Fibroblast of lung (primary cell): Measurements from ENCODE around the gene CTSW. TPM values are rescaled to one million over a fixed set of nuclear protein-coding genes. Genes with fewer than 3 reads are reported as not detected.

ENCODE experiments used
- DNase-seq, 2 donors: peaks; one replicate each; pipeline versions ENCODE4 v3.0.0 to v3.0.0-alpha.2; 2010; ENCODE audit warnings: low read depth in 2 of 2
- H2AFZ ChIP-seq: 2 replicates; pipeline ENCODE4 v1.5.1; 2012; ENCODE audit warnings: low read length, control low read depth, inconsistent platforms
- H3K27ac ChIP-seq: 2 replicates; pipeline ENCODE4 v1.5.1; 2011; ENCODE audit warnings: low read length, control low read depth; ENCODE audit not compliant: insufficient read depth
- H3K27me3 ChIP-seq: 2 replicates; pipeline ENCODE4 v1.5.1; 2011; ENCODE audit warnings: mild to moderate bottlenecking, low read length; ENCODE audit not compliant: control insufficient read depth, insufficient read depth
- H3K36me3 ChIP-seq: 2 replicates; pipeline ENCODE4 v1.5.1; 2011; ENCODE audit warnings: low read length; ENCODE audit not compliant: control insufficient read depth, insufficient read depth
- H3K4me1 ChIP-seq: 2 replicates; pipeline ENCODE4 v1.5.1; 2011; ENCODE audit warnings: low read length; ENCODE audit not compliant: control insufficient read depth, insufficient read depth; ENCODE audit errors: extremely low read depth
- H3K4me2 ChIP-seq: 2 replicates; pipeline ENCODE4 v1.5.1; 2011; ENCODE audit warnings: low read length, control low read depth; ENCODE audit not compliant: insufficient read depth; ENCODE audit errors: extremely low read depth
- H3K4me3 ChIP-seq, 4 experiments: fragments of 200-600 bp in 1 of 4; sonication (generic) in 1 of 4; replicated peaks in 1 of 4; 2 replicates each; pipeline ENCODE4 v1.5.1; 2011 to 2016; ENCODE audit warnings: low read length in 4 of 4, low read depth in 3 of 4, mild to moderate bottlenecking in 3 of 4, control low read depth in 2 of 4, inconsistent platforms in 1 of 4, mixed read lengths in 1 of 4; ENCODE audit not compliant: insufficient read depth in 1 of 4; ENCODE audit errors: control extremely low read depth in 1 of 4
- H3K79me2 ChIP-seq: 2 replicates; pipeline ENCODE4 v1.5.1; 2012; ENCODE audit warnings: mild to moderate bottlenecking, low read length, inconsistent platforms; ENCODE audit not compliant: control insufficient read depth, insufficient read depth
- H3K9ac ChIP-seq: 2 replicates; pipeline ENCODE4 v1.5.1; 2011; ENCODE audit warnings: mild to moderate bottlenecking, low read length, control low read depth; ENCODE audit not compliant: insufficient read depth
- H3K9me3 ChIP-seq: 2 replicates; pipeline ENCODE4 v1.5.1; 2012; ENCODE audit warnings: low read depth, low read length; ENCODE audit not compliant: control insufficient read depth, insufficient read depth
- H4K20me1 ChIP-seq: 2 replicates; pipeline ENCODE4 v1.5.1; 2011; ENCODE audit warnings: low read length; ENCODE audit not compliant: control insufficient read depth, insufficient read depth; ENCODE audit errors: extremely low read depth
- CTCF ChIP-seq, 2 donors: IDR thresholded peaks in 1 of 2; conservative IDR thresholded peaks in 1 of 2; 1 replicate in 1 of 2; 2 replicates in 1 of 2; pipeline ENCODE4 v1.5.1; 2011 to 2012; ENCODE audit warnings: low read length in 2 of 2, control low read depth in 1 of 2, inconsistent platforms in 1 of 2, low read depth in 1 of 2, mild to moderate bottlenecking in 1 of 2
- EZH2 ChIP-seq: IDR thresholded peaks from 2 replicates; pipeline ENCODE4 v1.5.1; 2012; ENCODE audit warnings: low read length, control low read depth, mild to moderate bottlenecking; ENCODE audit errors: missing control alignments
- polyA plus RNA-seq, 2 donors: library from polyadenylated mRNA; depleted of rRNA in 1 of 2; stranded (reverse) in 1 of 2; unstranded in 1 of 2; fragments of >200 nt; gene quantifications; 2 replicates each; pipeline ENCODE4 v1.2.1, GENCODE V29; 2011 to 2012; ENCODE audit warnings: missing spikeins in 1 of 2
- total RNA-seq: library from RNA; depleted of rRNA; stranded (reverse); fragments of >200 nt; gene quantifications from 2 replicates; pipeline ENCODE4 v1.2.1, GENCODE V29; 2014

The CTSW gene
- total and polyA plus RNA-seq, 2 donors (not counting 1 experiment from before 2014, with no cell fraction given) = not detected

GRCh38 chr11:65883786-65884715 lies 4.4 kb downstream of the CTSW start:
- no peak overlapping the region for H3K4me3 ChIP-seq
- H3K27ac ChIP-seq = no peak overlapping the region
- H3K4me1 ChIP-seq = peaks cover 7% of the 10 kb centered on the region

GRCh38 chr11:65884716-65885092 lies 5.1 kb downstream of the CTSW start:
- no peaks in the 10 kb centered on the region for H3K9me3 ChIP-seq
- no peak overlapping the region for H3K27ac ChIP-seq
- TF ChIP-seq EZH2 (no peak), CTCF (conservative IDR thresholded peaks at IDR 0.05 in 1 of 2, IDR thresholded peaks at IDR 0.05 in 1 of 2; ENCODE audit: low read depth in 1 of 2, low read length in 2 of 2) (peak; percentile 99)
- no peak overlapping the region for H3K9ac ChIP-seq
- peak; percentile 61 to 72 for DNase-seq
- H3K36me3 ChIP-seq = peaks cover 35% of the 10 kb centered on the region
- no peaks in the 10 kb centered on the region for H3K27me3 ChIP-seq
- no peaks in the 10 kb centered on the region for H4K20me1 ChIP-seq
- peak overlapping the region; percentile 15 for H3K4me2 ChIP-seq
- H3K4me3 ChIP-seq = no peak overlapping the region
- H2AFZ ChIP-seq = no peak overlapping the region
- H3K79me2 ChIP-seq = peaks cover 25% of the 10 kb centered on the region
- H3K4me1 ChIP-seq = peaks cover 9% of the 10 kb centered on the region

More at GRCh38 chr11:65883786-65884715, 4.4 kb downstream of the CTSW start:
- H3K9me3 ChIP-seq = no peaks in the 10 kb centered on the region
- H3K79me2 ChIP-seq = peaks cover 25% of the 10 kb centered on the region
- H3K4me2 ChIP-seq = no peak overlapping the region
- no peak overlapping the region for H3K9ac ChIP-seq
- peaks cover 35% of the 10 kb centered on the region for H3K36me3 ChIP-seq
- no peaks in the 10 kb centered on the region for H3K27me3 ChIP-seq
- H2AFZ ChIP-seq = no peak overlapping the region
- H4K20me1 ChIP-seq = no peaks in the 10 kb centered on the region
- DNase-seq = no peak
- no peak for TF ChIP-seq EZH2
- TF ChIP-seq CTCF (conservative IDR thresholded peaks at IDR 0.05 in 1 of 2, IDR thresholded peaks at IDR 0.05 in 1 of 2; ENCODE audit: low read depth in 1 of 2, low read length in 2 of 2) = no peak

GRCh38 chr11:65885231-65885630 lies 5.6 kb downstream of the CTSW start:
- Histone ChIP-seq H4K20me1 (no peaks in the 10 kb centered on the region), H3K27me3 (no peaks in the 10 kb centered on the region), H3K9me3 (no peaks in the 10 kb centered on the region), H3K36me3 (peaks cover 35% of the 10 kb centered on the region), H3K79me2 (peaks cover 25% of the 10 kb centered on the region), H3K9ac (no peak overlapping the region), H3K4me3 (no peak overlapping the region), H2AFZ (no peak overlapping the region), H3K4me2 (no peak overlapping the region), H3K27ac (no peak overlapping the region), H3K4me1 (peaks cover 14% of the 10 kb centered on the region)
- TF ChIP-seq CTCF (conservative IDR thresholded peaks at IDR 0.05 in 1 of 2, IDR thresholded peaks at IDR 0.05 in 1 of 2; ENCODE audit: low read depth in 1 of 2, low read length in 2 of 2) (no peak), EZH2 (no peak)
- DNase-seq = no peak
